GM19328 (cell line): ENCODE measurements around the gene RHOBTB3.
"Not testable (repeated sequence)": the region's sequence is repeated elsewhere in the genome, so short reads cannot be mapped to it uniquely, and the experiment has no call there.

Experiments
- ATAC-seq: cut with Tn5 transposase; IDR thresholded peaks from one replicate; pipeline ENCODE4 v1.9.1; 2021; ENCODE audit warnings: mild to moderate bottlenecking, moderate library complexity; ENCODE audit not compliant: unreplicated experiment

The RHOBTB3 gene

GRCh38 chr5:95730730-95731570 lies at the start of gene RHOBTB3:
RHOBTB3 (plus strand) TSS chr5:95731336; CDS start chr5:95731683, 347 bp downstream.
- ATAC-seq: peak; percentile 47

GRCh38 chr5:95682891-95683290 lies 48.2 kb upstream of the RHOBTB3 start, which contains the start of gene SPATA9:
SPATA9 (minus strand) TSS chr5:95682991; CDS start chr5:95682854, 137 bp downstream.
- no peak for ATAC-seq

- ATAC-seq: no peak
Observed at GRCh38 chr5:95684361-95684760, 46.8 kb upstream of the RHOBTB3 start.

- ATAC-seq: no peak
Observed at GRCh38 chr5:95686651-95687050, 44.5 kb upstream of the RHOBTB3 start.

- no peak for ATAC-seq
Observed at GRCh38 chr5:95689680-95690079, 41.5 kb upstream of the RHOBTB3 start.

GRCh38 chr5:95690333-95690732 lies 40.8 kb upstream of the RHOBTB3 start:
- no peak for ATAC-seq

GRCh38 chr5:95697781-95698681 lies 33.1 kb upstream of the RHOBTB3 start:
- no peak for ATAC-seq

- no peak for ATAC-seq
Observed at GRCh38 chr5:95699337-95699736, 31.8 kb upstream of the RHOBTB3 start.

- no peak for ATAC-seq
Observed at GRCh38 chr5:95701074-95701473, 30.1 kb upstream of the RHOBTB3 start.

GRCh38 chr5:95704150-95704549 lies 27.0 kb upstream of the RHOBTB3 start:
- ATAC-seq: no peak

GRCh38 chr5:95706196-95706595 lies 24.9 kb upstream of the RHOBTB3 start:
- not testable (repeated sequence) for ATAC-seq

- ATAC-seq: no peak
Observed at GRCh38 chr5:95707055-95707454, 24.1 kb upstream of the RHOBTB3 start.

- not testable (repeated sequence) for ATAC-seq
Observed at GRCh38 chr5:95707534-95708188, 23.5 kb upstream of the RHOBTB3 start.

GRCh38 chr5:95708876-95709275 lies 22.3 kb upstream of the RHOBTB3 start:
- ATAC-seq: no peak

GRCh38 chr5:95709967-95710650 lies 21.0 kb upstream of the RHOBTB3 start:
- no peak for ATAC-seq

- not testable (repeated sequence) for ATAC-seq
Observed at GRCh38 chr5:95710651-95711500, 20.3 kb upstream of the RHOBTB3 start.

- no peak for ATAC-seq
Observed at GRCh38 chr5:95711501-95712346, 19.4 kb upstream of the RHOBTB3 start.

- ATAC-seq: no peak
Observed at GRCh38 chr5:95712347-95712958, 18.7 kb upstream of the RHOBTB3 start.
